A673 (cell line): ENCODE data around the gene CAVIN1.

ENCODE experiments used
- EZH2 ChIP-seq: fragments of 200-600 bp; sonication (generic); IDR thresholded peaks from 2 replicates; pipeline ENCODE4 v1.6.1; 2017; ENCODE audit warnings: borderline replicate concordance, low read depth, mild to moderate bottlenecking, mixed read lengths, antibody characterized with exemption, low read length; ENCODE audit not compliant: poor library complexity, severe bottlenecking
- TF ChIP-seq, protein P1 (sequence below): fragments of 300-800, 200-600 bp; sonication (generic); conservative IDR thresholded peaks from 2 replicates; pipeline ENCODE4 v1.5.1; 2017; ENCODE audit warnings: low read depth, mild to moderate bottlenecking, antibody characterized with exemption, low read length, moderate library complexity, mixed read lengths

DNA sequence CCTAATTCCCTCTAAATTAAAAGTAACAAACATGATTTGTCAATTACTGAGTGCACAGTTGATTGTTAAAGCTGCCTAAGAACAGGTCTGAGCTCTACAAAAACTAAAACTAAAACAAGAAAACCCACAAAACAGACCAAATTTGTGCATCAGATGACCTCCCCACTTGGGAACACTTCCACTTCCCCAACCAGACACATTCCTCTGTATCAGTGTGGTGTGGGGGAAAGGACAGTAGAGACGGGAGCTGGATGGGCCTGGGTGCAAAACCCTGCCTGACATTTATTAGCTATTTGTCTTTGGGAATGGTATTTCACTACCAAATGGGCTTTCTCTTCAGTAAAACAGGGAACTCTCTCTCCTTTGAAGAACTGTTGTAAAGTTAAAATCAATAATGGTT lies 64.6 kb downstream of the CAVIN1 start:
- TF ChIP-seq, protein P1, sequence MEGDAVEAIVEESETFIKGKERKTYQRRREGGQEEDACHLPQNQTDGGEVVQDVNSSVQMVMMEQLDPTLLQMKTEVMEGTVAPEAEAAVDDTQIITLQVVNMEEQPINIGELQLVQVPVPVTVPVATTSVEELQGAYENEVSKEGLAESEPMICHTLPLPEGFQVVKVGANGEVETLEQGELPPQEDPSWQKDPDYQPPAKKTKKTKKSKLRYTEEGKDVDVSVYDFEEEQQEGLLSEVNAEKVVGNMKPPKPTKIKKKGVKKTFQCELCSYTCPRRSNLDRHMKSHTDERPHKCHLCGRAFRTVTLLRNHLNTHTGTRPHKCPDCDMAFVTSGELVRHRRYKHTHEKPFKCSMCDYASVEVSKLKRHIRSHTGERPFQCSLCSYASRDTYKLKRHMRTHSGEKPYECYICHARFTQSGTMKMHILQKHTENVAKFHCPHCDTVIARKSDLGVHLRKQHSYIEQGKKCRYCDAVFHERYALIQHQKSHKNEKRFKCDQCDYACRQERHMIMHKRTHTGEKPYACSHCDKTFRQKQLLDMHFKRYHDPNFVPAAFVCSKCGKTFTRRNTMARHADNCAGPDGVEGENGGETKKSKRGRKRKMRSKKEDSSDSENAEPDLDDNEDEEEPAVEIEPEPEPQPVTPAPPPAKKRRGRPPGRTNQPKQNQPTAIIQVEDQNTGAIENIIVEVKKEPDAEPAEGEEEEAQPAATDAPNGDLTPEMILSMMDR = no peak
- TF ChIP-seq EZH2 = no peak
